GM11168 (cell line): Measurements from ENCODE around the gene MAP7D1.

Source experiments
- in situ Hi-C: fragments of 300-500 bp; cut with MboI; formaldehyde crosslinking; loops from one replicate; pipeline ENCODE4 v1.12.0; 2022; ENCODE audit warnings: low sequenced_read_pairs; ENCODE audit not compliant: unreplicated experiment

MAP7D1 gene

GRCh38 chr1:36126005-36126716 is 29.8 kb upstream of the MAP7D1 start:
- in situ Hi-C loops = no loop called here

- in situ Hi-C loops = no loop called here
These were observed 29.0 kb upstream of the MAP7D1 start for GRCh38 chr1:36126797-36127500.

DNA sequence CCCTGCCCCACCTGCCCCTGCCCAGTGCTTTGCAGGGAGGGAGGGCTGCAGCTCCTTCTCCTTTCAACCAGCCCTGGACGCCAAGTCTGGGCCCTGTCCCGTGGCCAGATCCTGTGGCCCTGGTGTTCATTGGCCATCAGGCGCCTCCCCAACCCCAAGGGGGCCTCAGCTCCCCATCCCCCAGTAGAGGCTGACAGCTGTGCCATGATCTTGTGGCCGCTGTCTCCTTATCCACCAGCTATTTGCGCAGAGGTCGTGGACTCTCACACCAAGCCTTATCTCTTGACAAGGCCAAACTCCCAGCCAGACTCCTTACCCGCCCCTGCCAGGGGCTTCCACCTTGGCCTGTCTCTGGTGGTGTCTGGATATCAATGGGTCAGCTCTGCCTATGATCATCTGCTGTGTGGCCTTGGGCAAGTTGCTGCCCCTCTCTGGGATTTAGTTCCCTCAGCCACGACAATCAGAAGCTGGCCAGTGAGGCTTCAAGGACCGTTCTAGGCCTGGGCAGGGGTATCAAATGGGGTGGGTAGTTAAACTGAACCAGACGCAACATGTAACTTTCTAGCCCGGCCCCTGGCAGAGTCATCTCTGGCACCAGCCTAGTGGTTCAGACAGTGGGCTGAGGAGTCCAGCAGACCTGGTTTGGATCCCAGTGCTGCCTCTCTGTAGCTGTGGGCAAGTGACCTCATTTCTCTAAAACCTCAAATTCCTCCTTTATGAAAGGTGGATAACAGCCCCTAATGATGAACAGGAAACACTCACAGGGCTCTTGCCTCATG is 27.6 kb upstream of the MAP7D1 start:
- in situ Hi-C loops = no loop called here

DNA sequence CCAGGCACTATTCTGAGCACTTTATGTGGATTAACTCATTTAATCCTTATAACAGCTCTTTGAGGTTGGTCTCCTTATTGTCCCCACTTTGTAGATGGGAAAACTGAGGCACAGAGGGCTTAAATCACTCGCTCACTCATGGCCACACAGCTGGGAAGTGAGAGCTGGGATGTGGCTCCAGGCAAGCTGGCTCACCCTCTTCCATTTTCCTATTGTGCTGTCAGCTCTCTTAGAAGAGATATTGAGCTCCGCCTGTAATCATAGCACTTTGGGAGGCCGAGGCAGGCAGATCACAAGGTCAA is 27.1 kb upstream of the MAP7D1 start:
- in situ Hi-C loops = no loop called here

DNA sequence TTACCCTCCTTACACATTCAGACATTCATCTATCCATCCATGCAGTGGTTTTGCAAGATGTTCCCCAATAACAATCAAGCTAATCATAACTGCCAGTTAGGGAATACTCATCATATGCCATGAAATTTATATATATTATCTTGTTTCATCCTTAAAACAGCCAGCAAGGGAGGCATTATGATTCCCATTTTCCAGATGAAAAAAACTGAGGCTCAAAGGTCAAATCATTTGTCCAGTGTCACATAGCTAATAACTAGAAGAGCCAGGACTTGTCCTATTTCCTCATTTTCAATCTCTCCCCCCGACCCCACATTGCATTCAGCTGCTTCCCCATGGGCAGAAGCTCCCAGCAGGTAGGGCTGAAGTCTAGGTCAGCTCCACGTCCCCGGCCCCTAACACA is 23.9 kb upstream of the MAP7D1 start:
- in situ Hi-C loops = no loop called here

DNA sequence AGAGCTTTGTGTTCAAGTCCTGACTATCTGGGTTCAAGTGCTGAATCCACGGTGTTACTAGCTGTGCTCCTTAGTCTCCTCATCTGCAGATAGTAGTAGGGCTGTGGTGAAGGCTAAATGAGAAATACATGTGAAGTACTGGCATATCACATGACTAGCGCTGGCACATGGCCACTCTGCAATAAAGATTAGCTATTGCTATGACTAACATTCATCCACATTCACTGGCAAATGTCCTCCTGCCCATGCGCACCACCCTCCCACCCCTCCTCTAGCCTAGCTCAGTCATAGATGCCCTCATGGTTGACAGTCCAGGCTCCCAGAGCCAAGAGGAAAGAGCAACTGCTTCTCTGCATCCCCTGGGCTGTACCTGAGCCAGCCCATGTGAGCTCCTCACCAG is 22.5 kb upstream of the MAP7D1 start:
- in situ Hi-C loops = no loop called here

DNA sequence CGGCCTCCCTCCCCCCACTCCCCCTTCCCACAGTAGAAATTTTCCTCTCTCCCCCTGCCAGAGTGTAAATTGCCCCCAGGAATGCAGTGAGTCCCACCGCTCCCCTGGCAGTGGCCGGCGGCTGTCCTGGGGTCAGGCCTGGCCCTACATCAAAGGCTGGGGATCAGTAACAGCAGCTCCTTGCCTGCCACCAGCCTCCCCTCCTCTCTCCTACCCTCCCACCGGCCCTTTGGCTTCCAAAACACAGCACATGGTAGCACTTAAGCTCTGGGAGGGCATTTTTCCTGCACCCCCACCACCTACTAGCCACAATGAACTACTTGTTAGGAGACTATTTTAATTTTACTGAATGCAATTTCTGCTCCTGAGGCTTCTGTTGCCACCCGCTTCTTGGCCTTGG is 21.9 kb upstream of the MAP7D1 start:
- in situ Hi-C loops = no loop called here

DNA sequence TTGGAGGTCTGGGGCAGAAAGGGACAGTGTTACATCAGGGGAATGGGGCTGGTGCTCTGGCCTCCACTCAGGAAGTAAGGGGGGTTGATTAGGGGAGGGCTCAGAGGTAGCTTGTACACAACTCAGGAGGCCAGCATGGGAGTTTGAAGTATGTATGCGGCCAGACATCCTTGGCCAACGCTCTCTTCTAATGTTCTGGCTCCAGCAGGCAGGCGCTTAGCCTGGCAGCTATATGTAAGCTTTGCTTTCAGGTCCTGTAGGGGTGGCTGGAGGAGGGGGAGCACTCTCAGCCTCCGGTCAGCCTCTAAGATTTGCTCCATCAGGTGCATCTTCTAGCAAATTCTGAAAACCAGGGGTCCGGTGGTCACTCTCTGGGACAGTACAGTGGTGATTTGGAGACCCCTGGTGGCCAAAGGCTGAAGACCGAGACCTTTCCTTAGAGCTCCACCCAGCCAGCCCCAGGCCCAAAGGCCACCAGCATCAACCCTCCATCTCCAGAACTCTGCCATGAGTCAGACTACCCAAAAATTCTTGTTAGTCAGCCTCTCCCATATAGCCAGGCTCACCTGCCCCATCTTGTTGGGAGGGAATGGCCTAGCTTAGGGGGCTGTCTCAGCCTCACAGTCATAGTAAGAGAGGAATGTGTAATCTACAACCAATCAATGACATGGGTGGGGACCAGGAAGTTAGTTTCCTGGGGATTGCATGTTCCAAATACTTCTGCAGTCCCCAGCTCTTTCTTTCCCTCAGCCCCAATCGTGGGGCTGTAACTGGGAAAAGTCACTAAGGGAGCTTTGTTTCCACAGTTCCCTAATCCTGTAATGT is 21.2 kb upstream of the MAP7D1 start:
- in situ Hi-C loops = no loop called here

DNA sequence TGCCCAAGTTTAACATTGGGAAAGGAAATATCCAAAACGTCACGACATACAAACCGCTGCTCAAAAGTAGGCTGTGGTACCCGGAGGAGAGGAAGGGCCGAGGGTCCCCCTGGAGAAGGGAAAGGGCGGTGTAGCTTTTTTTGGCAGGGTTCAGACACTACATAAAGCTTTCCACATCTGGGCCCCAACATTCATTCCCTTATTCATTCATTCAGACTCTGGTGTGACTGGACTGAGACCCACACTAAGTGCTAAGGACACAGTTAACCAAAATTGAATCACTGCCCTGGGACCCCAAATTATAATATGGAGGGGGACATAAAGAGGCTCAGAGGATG is 20.7 kb upstream of the MAP7D1 start:
- in situ Hi-C loops = no loop called here

GRCh38 chr1:36135796-36136195 is 20.2 kb upstream of the MAP7D1 start:
- in situ Hi-C loops = no loop called here

DNA sequence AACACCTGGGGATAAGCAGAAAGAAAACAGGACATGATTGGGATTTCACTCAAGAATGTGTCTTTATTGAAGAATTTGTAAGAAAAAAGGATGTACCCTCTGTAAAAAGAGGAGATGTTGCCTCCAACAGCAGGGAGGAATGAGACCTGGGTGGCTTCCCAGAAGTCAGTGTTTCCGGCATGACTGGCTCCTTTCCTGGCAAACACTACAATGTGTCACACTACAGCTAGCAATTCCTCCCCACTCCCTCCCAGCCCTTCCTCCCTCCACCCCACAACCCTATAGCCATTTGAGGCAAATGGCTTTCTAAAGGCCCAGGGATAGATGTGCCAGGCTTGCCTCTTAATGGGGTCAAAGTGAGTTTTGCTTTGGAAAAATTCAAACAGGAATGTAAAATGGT is 19.4 kb upstream of the MAP7D1 start:
- in situ Hi-C loops = no loop called here

DNA sequence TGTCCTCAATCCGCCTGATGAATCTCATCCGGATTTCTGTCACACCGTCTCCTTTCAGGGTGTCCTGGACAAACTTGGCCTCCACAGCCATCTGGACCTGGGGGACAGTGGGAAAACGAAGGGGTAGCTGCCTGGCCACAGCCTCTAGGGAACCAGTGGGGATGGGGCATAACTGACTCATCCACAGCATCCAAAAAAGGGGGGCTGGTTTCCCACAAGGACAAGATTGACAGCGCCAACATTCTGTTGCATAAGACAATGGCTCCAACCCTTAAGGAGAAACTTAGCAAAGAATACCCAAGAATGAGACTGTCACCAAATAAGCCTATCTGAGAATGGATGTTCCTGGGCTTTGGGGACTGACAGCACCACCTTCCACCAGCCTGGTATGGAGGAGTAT is 18.7 kb upstream of the MAP7D1 start:
- in situ Hi-C loops = no loop called here

DNA sequence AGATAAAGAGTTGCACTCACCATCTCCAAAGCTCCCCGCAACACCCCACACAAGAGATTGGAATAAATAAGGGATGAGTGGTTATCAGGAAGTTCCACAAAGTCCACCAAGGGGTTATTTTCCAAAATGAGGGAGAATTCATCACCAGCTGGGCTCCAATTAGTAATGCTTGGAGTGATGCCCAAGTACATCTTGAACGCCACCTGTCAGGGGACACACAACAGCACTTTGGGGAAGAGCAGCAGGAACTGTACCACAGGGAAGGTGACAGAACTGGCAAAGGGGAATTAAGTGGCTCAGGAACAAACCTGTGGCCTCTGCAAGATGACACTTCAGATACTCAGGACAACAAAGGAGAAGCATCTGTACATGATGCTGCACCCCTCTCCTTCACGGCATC is 18.2 kb upstream of the MAP7D1 start:
- in situ Hi-C loops = no loop called here

- in situ Hi-C loops = no loop called here
These were observed 16.4 kb upstream of the MAP7D1 start for GRCh38 chr1:36139521-36139920.

- in situ Hi-C loops = no loop called here
These were observed 13.8 kb upstream of the MAP7D1 start for GRCh38 chr1:36142121-36142520.

DNA sequence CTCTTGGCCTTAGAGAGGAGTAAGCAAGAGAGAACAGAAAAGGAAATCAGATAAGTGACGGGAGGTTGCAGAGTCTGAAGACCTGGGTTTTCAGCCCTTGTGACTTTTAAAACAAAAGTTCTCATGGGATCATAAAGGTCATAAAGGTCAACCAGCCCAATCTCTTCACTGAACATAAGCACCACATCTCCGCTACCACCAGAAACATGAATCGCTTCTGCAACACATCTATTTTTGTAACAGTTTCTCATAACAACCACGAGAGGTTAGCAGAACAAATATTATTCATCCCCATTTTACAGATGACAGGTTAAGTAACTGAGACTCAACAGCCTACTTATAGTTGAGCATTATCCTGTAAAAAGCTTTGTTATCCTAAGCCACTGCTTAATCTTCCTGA is 12.5 kb upstream of the MAP7D1 start:
- in situ Hi-C loops = no loop called here

- in situ Hi-C loops = no loop called here
These were observed 11.5 kb upstream of the MAP7D1 start for GRCh38 chr1:36144413-36144812.

GRCh38 chr1:36148821-36149236 is 7.1 kb upstream of the MAP7D1 start:
- in situ Hi-C loops = no loop called here

- in situ Hi-C loops = no loop called here
These were observed 6.6 kb upstream of the MAP7D1 start, which contains the start of gene TRAPPC3 for GRCh38 chr1:36149237-36149972. Gene TRAPPC3 (minus strand): TSS chr1:36149486. CDS start chr1:36149378, 108 bp downstream.

GRCh38 chr1:36149973-36150295 is 6.0 kb upstream of the MAP7D1 start:
- in situ Hi-C loops = loop anchor here (5.0 kb wide), 2 partner anchors 37 to 137 kb away; no protein-coding TSS in a partner anchor
